GM12878 (cell line): ENCODE measurements around the gene NDOR1. TPM values are rescaled to one million over a fixed set of nuclear protein-coding genes. Genes with fewer than 3 reads are reported as not detected.

Experiments used
- ATAC-seq: fragments of 200-7000 bp; cut with Tn5 transposase; 3 replicates; pipeline ENCODE4 v1.9.1; 2020; ENCODE audit warnings: mild to moderate bottlenecking, moderate library complexity
- BruUV-seq: library from RNA; stranded (reverse); fragments of 400-500 nt; replicated peaks from 2 replicates; lab custom pipeline; 2021; lab: Mats Ljungman, UMichigan
- CTCF ChIA-PET: fragments of 300-600 bp; sonication (Branson Sonifier 250); formaldehyde crosslinking; extraction: SDS; loops from one replicate; lab custom pipeline; 2021; ENCODE audit warnings: inconsistent platforms; lab: Yijun Ruan, JAX
- POLR2A ChIA-PET: fragments of 350-600 bp; formaldehyde crosslinking; extraction: SDS; loops from one replicate; lab custom pipeline; 2021; ENCODE audit warnings: inconsistent platforms; lab: Charles Lee
- RAD21 ChIA-PET: fragments of 300-600 bp; sonication (Branson Sonifier 250); formaldehyde crosslinking; loops from one replicate; lab custom pipeline; 2023; ENCODE audit warnings: antibody characterized with exemption; ENCODE audit not compliant: unreplicated experiment; lab: Charles Lee
- SMC1A ChIA-PET: fragments of 300-600 bp; sonication (Branson Sonifier 250); formaldehyde crosslinking; loops from one replicate; lab custom pipeline; 2023; ENCODE audit not compliant: unreplicated experiment, uncharacterized antibody; lab: Charles Lee
- DNase-seq: peaks from one replicate; pipeline ENCODE4 v3.0.0-alpha.2; 2011; ENCODE audit warnings: low read depth, low spot score
- FAIRE-seq: peaks from 3 replicates; lab custom pipeline; 2011; peaks lifted over from hg19 to GRCh38; lab: Jason Lieb, UNC
- H2AFZ ChIP-seq: 2 replicates; pipeline ENCODE4 v1.6.0; 2011; ENCODE audit warnings: low read depth, low read length, control low read depth; ENCODE audit not compliant: control insufficient read depth
- H3K27ac ChIP-seq: 2 replicates; pipeline ENCODE4 v1.5.1; 2011; ENCODE audit warnings: control low read depth; ENCODE audit not compliant: control insufficient read depth, insufficient read depth
- H3K27me3 ChIP-seq, 2 experiments: replicated peaks in 1 of 2; 2 replicates each; pipeline versions ENCODE4 v1.6.0 to v1.6.1; 2011; ENCODE audit warnings: low read length in 1 of 2; ENCODE audit not compliant: control insufficient read depth in 2 of 2, insufficient read depth in 2 of 2
- H3K36me3 ChIP-seq, 2 experiments: 2 replicates each; pipeline ENCODE4 v1.5.1; 2011; ENCODE audit warnings: low read length in 1 of 2; ENCODE audit not compliant: control insufficient read depth in 2 of 2, insufficient read depth in 2 of 2
- H3K4me1 ChIP-seq: 2 replicates; pipeline ENCODE4 v1.6.1; 2011; ENCODE audit warnings: mild to moderate bottlenecking, low read length, moderate library complexity, mixed read lengths; ENCODE audit not compliant: control insufficient read depth, insufficient read depth
- H3K4me2 ChIP-seq: 2 replicates; pipeline ENCODE4 v1.6.0; 2011; ENCODE audit warnings: control low read depth; ENCODE audit not compliant: control insufficient read depth, insufficient read depth
- H3K4me3 ChIP-seq: fragments of 200-600 bp; sonication (generic); 2 replicates; pipeline ENCODE4 v1.5.1; 2016
- H3K79me2 ChIP-seq: 2 replicates; pipeline ENCODE4 v1.6.0; 2011; ENCODE audit warnings: low read length; ENCODE audit not compliant: control insufficient read depth, insufficient read depth
- H3K9ac ChIP-seq: 2 replicates; pipeline ENCODE4 v1.8.0; 2011; ENCODE audit warnings: low read length, control low read depth, mixed read lengths; ENCODE audit not compliant: control insufficient read depth, insufficient read depth
- H3K9me3 ChIP-seq: replicated peaks from 3 replicates; pipeline ENCODE4 v1.5.1; 2011; ENCODE audit warnings: mild to moderate bottlenecking, low read length; ENCODE audit not compliant: control insufficient read depth, insufficient read depth
- H4K20me1 ChIP-seq: 2 replicates; pipeline ENCODE4 v1.6.0; 2011; ENCODE audit not compliant: control insufficient read depth, insufficient read depth
- TARDBP ChIP-seq: IDR thresholded peaks from 2 replicates; pipeline ENCODE4 v1.6.1; 2016; ENCODE audit warnings: borderline replicate concordance
- WGBS: methylation state at CpG from one replicate; pipeline ENCODE4 v1.1.6; 2016; ENCODE audit warnings: low lambda C conversion rate; ENCODE audit not compliant: insufficient replicate concordance, insufficient coverage; ENCODE audit errors: missing lambda C conversion rate; 5-methylcytosine and 5-hydroxymethylcytosine counted together
- in situ Hi-C: fragments of 300-500 bp; cut with MboI; formaldehyde crosslinking; loops from 9 replicates; pipeline ENCODE4 v1.14.3; 2018; ENCODE audit warnings: mixed read lengths
- intact Hi-C: fragments of 100-400 bp; cut with micrococcal nuclease; formaldehyde crosslinking; loops from one replicate; pipeline ENCODE4 v1.14.2; 2022; ENCODE audit not compliant: unreplicated experiment
- polyA plus RNA-seq, 11 experiments: library from polyadenylated mRNA; depleted of rRNA in 4 of 11; unstranded in 6 of 11; stranded (reverse) in 5 of 11; fragments of >200 nt; fragmentation: Nextera tagmentation in 4 of 11; fragmentation: Illumina TruSeq in 1 of 11; extraction: Ambion mirVana in 4 of 11; extraction: Trizol in 1 of 11; gene quantifications; 1 replicate in 1 of 11; 2 replicates in 10 of 11; pipeline versions ENCODE4 v1.2.1 to v1.2.3, GENCODE V29; 2011 to 2016; ENCODE audit warnings: inconsistent platforms in 2 of 11, missing spikeins in 2 of 11, low read depth in 1 of 11
- total RNA-seq, 4 experiments: library from RNA; depleted of rRNA in 3 of 4; stranded (reverse); fragments of >200 nt in 3 of 4; fragmentation: Illumina TruSeq in 1 of 4; extraction: Trizol in 1 of 4; gene quantifications; 2 replicates each; pipeline versions ENCODE4 v1.2.1 to v1.2.3, GENCODE V29; 2013 to 2021
- TF ChIP-seq, protein P1 (sequence below): fragments of 450-650 bp; IDR thresholded peaks from 2 replicates; pipeline ENCODE4 v1.6.1; 2017; ENCODE audit warnings: antibody characterized with exemption, mild to moderate bottlenecking, moderate library complexity

NDOR1 gene
- total and polyA plus RNA-seq, 10 of the 15 experiments (the other 5 are each of a cell fraction or from before 2014, with no cell fraction given) = 0.04 to 32.9 (median 11.1) TPM

GRCh38 chr9:137202966-137203365, 2.5 kb upstream of the NDOR1 start:
- 45% methylated on average over 8 of the region's 8 CpGs for WGBS
- FAIRE-seq = no peak
- SMC1A ChIA-PET = interaction anchor here (0.7 to 4.6 kb wide), 2 partner anchors 17 to 21 kb away, joined by 3 to 18 read pairs; partner anchors contain the start of genes CYSRT1 and RNF208

More at GRCh38 chr9:137202966-137203365, 2.5 kb upstream of the NDOR1 start:
- peaks cover 45% of the 10 kb centered on the region for H3K79me2 ChIP-seq
- in situ Hi-C loops = no loop called here
- no TSS peak for BruUV-seq
- intact Hi-C loops = no loop called here
- no peak for ATAC-seq
- POLR2A ChIA-PET = interaction anchor here (0.7 to 8.0 kb wide), 3 partner anchors 20 to 68 kb away, joined by 3 to 68 read pairs (median 29); partner anchors contain the start of genes CYSRT1 and RNF208
- peak overlapping the region; percentile 41; the same call in 1 of the 2 replicates for H3K4me2 ChIP-seq
- H3K9me3 ChIP-seq = no peaks in the 10 kb centered on the region
- H3K4me1 ChIP-seq = peaks cover 43% of the 10 kb centered on the region
- DNase-seq = no peak
- H3K4me3 ChIP-seq = no peak overlapping the region
- H4K20me1 ChIP-seq = no peaks in the 10 kb centered on the region
- no peaks in the 10 kb centered on the region for H3K27me3 ChIP-seq
- H3K9ac ChIP-seq = no peak overlapping the region
- CTCF ChIA-PET = interaction anchor here (1.3 to 1.7 kb wide), 3 partner anchors 25 to 46 kb away, joined by 3 to 6 read pairs (median 3); partner anchors contain the start of gene RNF224
- H3K27ac ChIP-seq = no peak overlapping the region
- no peaks in the 10 kb centered on the region for H3K36me3 ChIP-seq
- no peak overlapping the region for H2AFZ ChIP-seq
- TF ChIP-seq, protein P1, sequence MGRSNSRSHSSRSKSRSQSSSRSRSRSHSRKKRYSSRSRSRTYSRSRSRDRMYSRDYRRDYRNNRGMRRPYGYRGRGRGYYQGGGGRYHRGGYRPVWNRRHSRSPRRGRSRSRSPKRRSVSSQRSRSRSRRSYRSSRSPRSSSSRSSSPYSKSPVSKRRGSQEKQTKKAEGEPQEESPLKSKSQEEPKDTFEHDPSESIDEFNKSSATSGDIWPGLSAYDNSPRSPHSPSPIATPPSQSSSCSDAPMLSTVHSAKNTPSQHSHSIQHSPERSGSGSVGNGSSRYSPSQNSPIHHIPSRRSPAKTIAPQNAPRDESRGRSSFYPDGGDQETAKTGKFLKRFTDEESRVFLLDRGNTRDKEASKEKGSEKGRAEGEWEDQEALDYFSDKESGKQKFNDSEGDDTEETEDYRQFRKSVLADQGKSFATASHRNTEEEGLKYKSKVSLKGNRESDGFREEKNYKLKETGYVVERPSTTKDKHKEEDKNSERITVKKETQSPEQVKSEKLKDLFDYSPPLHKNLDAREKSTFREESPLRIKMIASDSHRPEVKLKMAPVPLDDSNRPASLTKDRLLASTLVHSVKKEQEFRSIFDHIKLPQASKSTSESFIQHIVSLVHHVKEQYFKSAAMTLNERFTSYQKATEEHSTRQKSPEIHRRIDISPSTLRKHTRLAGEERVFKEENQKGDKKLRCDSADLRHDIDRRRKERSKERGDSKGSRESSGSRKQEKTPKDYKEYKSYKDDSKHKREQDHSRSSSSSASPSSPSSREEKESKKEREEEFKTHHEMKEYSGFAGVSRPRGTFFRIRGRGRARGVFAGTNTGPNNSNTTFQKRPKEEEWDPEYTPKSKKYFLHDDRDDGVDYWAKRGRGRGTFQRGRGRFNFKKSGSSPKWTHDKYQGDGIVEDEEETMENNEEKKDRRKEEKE = no peak
- TF ChIP-seq TARDBP = no peak
- RAD21 ChIA-PET = interaction anchor here (0.8 to 1.2 kb wide), 3 partner anchors 19 to 53 kb away, joined by 3 to 7 read pairs (median 3); partner anchors contain the start of gene RNF208
